ENCODE results near the gene PHLPP1. TPM values are rescaled to one million over a fixed set of nuclear protein-coding genes. Genes with fewer than 3 reads are reported as not detected.
"Not testable (repeated sequence)": the region's sequence is repeated elsewhere in the genome, so short reads cannot be mapped to it uniquely, and the experiment has no call there.

PHLPP1 gene
- total and polyA plus RNA-seq, 9 of the 15 experiments (the other 6 are each of a cell fraction or from before 2014, with no cell fraction given), result 0.56 to 9.0 (median 4.5) TPM

GRCh38 chr18:62740650-62741049 is 25.3 kb downstream of the PHLPP1 start:
- ATAC-seq; H3K27ac ChIP-seq (ENCODE audit: extremely low read depth, low read depth, low read length); H3K4me2 ChIP-seq (ENCODE audit: insufficient read depth, low read length); H3K27me3 ChIP-seq (ENCODE audit: control insufficient read depth in 2 of 2, insufficient read depth in 2 of 2, low read length in 2 of 2); in situ Hi-C loops (cut with MboI); H2AFZ ChIP-seq (ENCODE audit: low read depth, low read length); DNase-seq (ENCODE audit: extremely low read depth in 1 of 4, low spot score in 3 of 4); H3K4me3 ChIP-seq; H3K36me3 ChIP-seq (ENCODE audit: control insufficient read depth, insufficient read depth, low read length); H3K9me3 ChIP-seq (replicated peaks; ENCODE audit: control insufficient read depth, insufficient read depth, low read depth, low read length); CTCF ChIA-PET (ENCODE audit: low intra/inter-chr PET ratio); H3K9ac ChIP-seq (ENCODE audit: insufficient read depth in 1 of 2, low read depth in 2 of 2, low read length in 2 of 2); H4K20me1 ChIP-seq (replicated peaks; ENCODE audit: control insufficient read depth, insufficient read depth, low read length); FAIRE-seq; H3K9me1 ChIP-seq (ENCODE audit: control insufficient read depth, insufficient read depth, low read length); BruUV-seq (replicated peaks): not testable (repeated sequence)
- intact Hi-C loops (cut with micrococcal nuclease), result loop anchor here (10.0 kb wide), 1 partner anchor 94 kb away; no protein-coding TSS in a partner anchor
- Histone ChIP-seq H3K4me1 (replicated peaks in 1 of 2; ENCODE audit: control insufficient read depth in 2 of 2, insufficient read depth in 2 of 2, low read length in 2 of 2) (peaks cover 7 to 34% of the 10 kb centered on the region in 2 experiments), H3K79me2 (ENCODE audit: control insufficient read depth, insufficient read depth, low read length) (peaks cover 75% of the 10 kb centered on the region)
- WGBS (ENCODE audit: insufficient coverage, low coverage, missing lambda C conversion rate), result 61% methylated on average over 5 of the region's 5 CpGs
- POLR2A ChIA-PET, result interaction anchor here (0.5 to 1.7 kb wide), 3 partner anchors 10 to 124 kb away, joined by 3 to 6 read pairs (median 5); partner anchors contain the start of gene PHLPP1

GRCh38 chr18:62741118-62741566 is 25.8 kb downstream of the PHLPP1 start:
- Histone ChIP-seq H3K27ac (ENCODE audit: extremely low read depth, low read depth, low read length) (peak overlapping the region; percentile 48; the same call in 1 of the 3 replicates), H3K9ac (ENCODE audit: insufficient read depth in 1 of 2, low read depth in 2 of 2, low read length in 2 of 2) (no peak overlapping the region), H3K4me1 (replicated peaks in 1 of 2; ENCODE audit: control insufficient read depth in 2 of 2, insufficient read depth in 2 of 2, low read length in 2 of 2) (peaks cover 7 to 34% of the 10 kb centered on the region in 2 experiments), H3K4me3 (no peak overlapping the region), H3K4me2 (ENCODE audit: insufficient read depth, low read length) (peak overlapping the region; percentile 20; the same call in 1 of the 2 replicates), H3K9me1 (ENCODE audit: control insufficient read depth, insufficient read depth, low read length) (no peaks in the 10 kb centered on the region), H3K27me3 (ENCODE audit: control insufficient read depth in 2 of 2, insufficient read depth in 2 of 2, low read length in 2 of 2) (no peaks in the 10 kb centered on the region), H4K20me1 (replicated peaks; ENCODE audit: control insufficient read depth, insufficient read depth, low read length) (no peaks in the 10 kb centered on the region), H3K79me2 (ENCODE audit: control insufficient read depth, insufficient read depth, low read length) (peaks cover 77% of the 10 kb centered on the region), H3K9me3 (replicated peaks; ENCODE audit: control insufficient read depth, insufficient read depth, low read depth, low read length) (no peaks in the 10 kb centered on the region), H3K36me3 (ENCODE audit: control insufficient read depth, insufficient read depth, low read length) (no peaks in the 10 kb centered on the region), H2AFZ (ENCODE audit: low read depth, low read length) (no peak overlapping the region; the same call in 1 of the 2 replicates)
- POLR2A ChIA-PET, result interaction anchor here (1.1 to 1.7 kb wide), 2 partner anchors 9 to 26 kb away, joined by 5 to 6 read pairs; partner anchors contain the start of gene PHLPP1
- no TSS peak for BruUV-seq (replicated peaks)
- in situ Hi-C loops (cut with MboI), result no loop called here
- intact Hi-C loops (cut with micrococcal nuclease), result loop anchor here (10.0 kb wide), 1 partner anchor 94 kb away; no protein-coding TSS in a partner anchor
- DNase-seq (ENCODE audit: extremely low read depth in 1 of 4, low spot score in 3 of 4) (peak; percentile 11 to 70 (median 26)), FAIRE-seq (no peak), ATAC-seq (peak; percentile 75)
- CTCF ChIA-PET (ENCODE audit: low intra/inter-chr PET ratio), result no interaction called here
- WGBS (ENCODE audit: insufficient coverage, low coverage, missing lambda C conversion rate), result 29% methylated on average over 4 of the region's 4 CpGs
- TF ChIP-seq CEBPB (tag; IDR thresholded peaks at IDR 0.05) (peak; percentile 66; the same call in 1 of the 2 replicates), SMARCE1 (IDR thresholded peaks at IDR 0.05) (peak; percentile 62; the same call in 1 of the 2 replicates), NFATC3 (IDR thresholded peaks at IDR 0.05) (peak; percentile 92), FOXJ2 (tag; IDR thresholded peaks at IDR 0.05) (0 out of 2 replicates have a peak, but pooled peaks have one; percentile 23), CXXC5 (CRISPR knock-in tag; IDR thresholded peaks at IDR 0.05) (peak; percentile 18; the same call in 1 of the 2 replicates), ARID1B (IDR thresholded peaks at IDR 0.05) (peak; percentile 41; the same call in 1 of the 2 replicates), NR2F6 (CRISPR knock-in tag; IDR thresholded peaks at IDR 0.05) (no peak)
